PC-3 (cell line): Measurements from ENCODE around the gene AFF1. TPM values are rescaled to one million over a fixed set of nuclear protein-coding genes. Genes with fewer than 3 reads are reported as not detected.

Experiments
- ATAC-seq: fragments of 200-7000 bp; cut with Tn5 transposase; 2 replicates; pipeline ENCODE4 v1.9.1; 2020; ENCODE audit warnings: mild to moderate bottlenecking, moderate library complexity
- Bru-seq: library from RNA; stranded (reverse); fragments of 400-500 nt; gene quantifications from one replicate; lab custom pipeline; 2021; lab: Mats Ljungman, UMichigan
- BruChase-seq, 2 experiments: library from RNA; stranded (reverse); fragments of 400-500 nt; gene quantifications; one replicate each; lab custom pipeline; 2021; lab: Mats Ljungman, UMichigan
- BruUV-seq: library from RNA; stranded (reverse); fragments of 400-500 nt; replicated peaks from 2 replicates; lab custom pipeline; 2021; lab: Mats Ljungman, UMichigan
- CTCF ChIA-PET: fragments of 300-600 bp; sonication (Branson Sonifier 250); formaldehyde crosslinking; loops from one replicate; lab custom pipeline; 2022; ENCODE audit warnings: antibody characterized with exemption; lab: Charles Lee
- POLR2A ChIA-PET: fragments of 300-600 bp; sonication (Branson Sonifier 250); formaldehyde crosslinking; loops from one replicate; lab custom pipeline; 2022; ENCODE audit warnings: antibody characterized with exemption; ENCODE audit not compliant: unreplicated experiment; lab: Charles Lee
- DNase-seq: peaks from one replicate; pipeline ENCODE4 v3.0.0-alpha.2; 2015
- H2AFZ ChIP-seq: fragments of 300-600 bp; sonication (generic); 2 replicates; pipeline ENCODE4 v1.6.0; 2016; ENCODE audit warnings: antibody characterized with exemption, low read length
- H3F3A ChIP-seq: fragments of 300-600 bp; sonication (generic); one replicate; pipeline ENCODE4 v1.6.0; 2017; ENCODE audit warnings: antibody characterized with exemption, low read length, control low read depth, mild to moderate bottlenecking; ENCODE audit not compliant: unreplicated experiment
- H3K27ac ChIP-seq: fragments of 300-600 bp; sonication (generic); 2 replicates; pipeline ENCODE4 v1.5.1; 2016; ENCODE audit warnings: mild to moderate bottlenecking, low read length
- H3K27me3 ChIP-seq: fragments of 300-600 bp; sonication (generic); 2 replicates; pipeline ENCODE4 v1.6.1; 2016; ENCODE audit warnings: low read length, mixed read lengths
- H3K36me3 ChIP-seq: fragments of 300-600 bp; sonication (generic); 2 replicates; pipeline ENCODE4 v1.6.1; 2016; ENCODE audit warnings: low read depth, mixed run types, low read length, mixed read lengths
- H3K4me1 ChIP-seq: fragments of 300-600 bp; sonication (generic); 2 replicates; pipeline ENCODE4 v1.5.1; 2016; ENCODE audit warnings: low read length; ENCODE audit not compliant: insufficient read depth
- H3K4me2 ChIP-seq: fragments of 300-600 bp; sonication (generic); 2 replicates; pipeline ENCODE4 v1.6.0; 2016; ENCODE audit warnings: low read length
- H3K4me3 ChIP-seq: fragments of 300-600 bp; sonication (generic); 2 replicates; pipeline ENCODE4 v1.5.1; 2016; ENCODE audit warnings: mild to moderate bottlenecking, low read length, mixed read lengths
- H3K79me2 ChIP-seq: fragments of 300-600 bp; sonication (generic); 2 replicates; pipeline ENCODE4 v1.6.1; 2017; ENCODE audit warnings: low read length, mixed read lengths
- H3K9ac ChIP-seq: fragments of 300-600 bp; sonication (generic); 2 replicates; pipeline ENCODE4 v1.6.0; 2016; ENCODE audit warnings: mild to moderate bottlenecking, low read length
- H3K9me2 ChIP-seq: fragments of 300-600 bp; sonication (generic); replicated peaks from 2 replicates; pipeline ENCODE4 v1.6.1; 2016; ENCODE audit warnings: mixed run types, low read length, mixed read lengths
- H3K9me3 ChIP-seq: fragments of 300-600 bp; sonication (generic); 2 replicates; pipeline ENCODE4 v1.6.1; 2016; ENCODE audit warnings: low read length, mixed read lengths
- H4K20me1 ChIP-seq: fragments of 300-600 bp; sonication (generic); 2 replicates; pipeline ENCODE4 v1.6.1; 2016; ENCODE audit warnings: low read length, mixed read lengths
- CTCF ChIP-seq: fragments of 300-600 bp; sonication (generic); conservative IDR thresholded peaks from 2 replicates; pipeline ENCODE4 v1.5.1; 2017; ENCODE audit warnings: antibody characterized with exemption, low read depth, mild to moderate bottlenecking, low read length
- EZH2 ChIP-seq: fragments of 300-600 bp; sonication (generic); IDR thresholded peaks from one replicate; pipeline ENCODE4 v1.6.1; 2017; ENCODE audit warnings: antibody characterized with exemption, mild to moderate bottlenecking, low read length; ENCODE audit not compliant: unreplicated experiment
- EZH2phosphoT487 ChIP-seq: fragments of 300-600 bp; sonication (generic); IDR thresholded peaks from 2 replicates; pipeline ENCODE4 v1.6.1; 2018; ENCODE audit warnings: mild to moderate bottlenecking, antibody characterized with exemption, low read length, borderline replicate concordance
- intact Hi-C: fragments of 100-400 bp; cut with micrococcal nuclease; formaldehyde crosslinking; loops from 2 replicates; pipeline ENCODE4 v1.9.0; 2023
- long read RNA-seq: library from polyadenylated mRNA; unstranded; transcript quantifications from one replicate; pipeline ENCODE4 v2.0.0, GENCODE V29; 2021; ENCODE audit not compliant: unreplicated experiment
- total RNA-seq: library from RNA; depleted of rRNA; stranded (reverse); fragments of >200 nt; gene quantifications from 2 replicates; pipeline ENCODE4 v1.2.3, GENCODE V29; 2014; rRNA removed

Gene AFF1, protein sequence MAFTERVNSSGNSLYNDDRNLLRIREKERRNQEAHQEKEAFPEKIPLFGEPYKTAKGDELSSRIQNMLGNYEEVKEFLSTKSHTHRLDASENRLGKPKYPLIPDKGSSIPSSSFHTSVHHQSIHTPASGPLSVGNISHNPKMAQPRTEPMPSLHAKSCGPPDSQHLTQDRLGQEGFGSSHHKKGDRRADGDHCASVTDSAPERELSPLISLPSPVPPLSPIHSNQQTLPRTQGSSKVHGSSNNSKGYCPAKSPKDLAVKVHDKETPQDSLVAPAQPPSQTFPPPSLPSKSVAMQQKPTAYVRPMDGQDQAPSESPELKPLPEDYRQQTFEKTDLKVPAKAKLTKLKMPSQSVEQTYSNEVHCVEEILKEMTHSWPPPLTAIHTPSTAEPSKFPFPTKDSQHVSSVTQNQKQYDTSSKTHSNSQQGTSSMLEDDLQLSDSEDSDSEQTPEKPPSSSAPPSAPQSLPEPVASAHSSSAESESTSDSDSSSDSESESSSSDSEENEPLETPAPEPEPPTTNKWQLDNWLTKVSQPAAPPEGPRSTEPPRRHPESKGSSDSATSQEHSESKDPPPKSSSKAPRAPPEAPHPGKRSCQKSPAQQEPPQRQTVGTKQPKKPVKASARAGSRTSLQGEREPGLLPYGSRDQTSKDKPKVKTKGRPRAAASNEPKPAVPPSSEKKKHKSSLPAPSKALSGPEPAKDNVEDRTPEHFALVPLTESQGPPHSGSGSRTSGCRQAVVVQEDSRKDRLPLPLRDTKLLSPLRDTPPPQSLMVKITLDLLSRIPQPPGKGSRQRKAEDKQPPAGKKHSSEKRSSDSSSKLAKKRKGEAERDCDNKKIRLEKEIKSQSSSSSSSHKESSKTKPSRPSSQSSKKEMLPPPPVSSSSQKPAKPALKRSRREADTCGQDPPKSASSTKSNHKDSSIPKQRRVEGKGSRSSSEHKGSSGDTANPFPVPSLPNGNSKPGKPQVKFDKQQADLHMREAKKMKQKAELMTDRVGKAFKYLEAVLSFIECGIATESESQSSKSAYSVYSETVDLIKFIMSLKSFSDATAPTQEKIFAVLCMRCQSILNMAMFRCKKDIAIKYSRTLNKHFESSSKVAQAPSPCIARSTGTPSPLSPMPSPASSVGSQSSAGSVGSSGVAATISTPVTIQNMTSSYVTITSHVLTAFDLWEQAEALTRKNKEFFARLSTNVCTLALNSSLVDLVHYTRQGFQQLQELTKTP
- total RNA-seq (8.1 and 9.4 TPM in 2 replicates), Bru-seq, nascent RNA (percentile 73 among the genes with signal in this experiment), BruChase-seq, experiment 1, labeled RNA remaining after a 6-hour chase (percentile 65 among the genes with signal in this experiment), BruChase-seq, experiment 2, labeled RNA remaining after a 2-hour chase (percentile 64 among the genes with signal in this experiment)
- long read RNA-seq, partial matches to known transcripts, result 4 of 16 reads
- long read RNA-seq, other reads (novel, unspliced or antisense), result 12 of 16 reads

GRCh38 chr4:86934771-86935565 is at the start of gene AFF1:
TSS of gene AFF1 (plus strand) at chr4:86935011. CDS start at chr4:86948534, 13,523 bp downstream.
- Histone ChIP-seq H3F3A (no peaks in the 10 kb centered on the region), H3K9me2 (no peaks in the 10 kb centered on the region), H3K9ac (peak within 1 kb of the TSS; percentile 84), H3K79me2 (peaks cover 37% of the 10 kb centered on the region), H3K4me2 (peak within 1 kb of the TSS; percentile 98), H3K4me1 (peaks cover 29% of the 10 kb centered on the region), H2AFZ (peak within 1 kb of the TSS; percentile 80), H3K27ac (peak within 1 kb of the TSS; percentile 87), H3K4me3 (peak within 1 kb of the TSS; percentile 83), H3K27me3 (no peaks in the 10 kb centered on the region), H3K36me3 (no peaks in the 10 kb centered on the region), H4K20me1 (no peaks in the 10 kb centered on the region), H3K9me3 (no peaks in the 10 kb centered on the region)
- no TSS peak for BruUV-seq
- ChIA-PET CTCF (interaction anchor here (0.6 to 1.3 kb wide), 5 partner anchors 12 to 282 kb away, joined by 3 to 9 read pairs (median 5); no protein-coding TSS in a partner anchor), POLR2A (interaction anchor here (0.6 to 1.6 kb wide), 11 partner anchors 10 to 1968 kb away, joined by 3 to 15 read pairs (median 6); partner anchors contain the start of gene PTPN13)
- DNase-seq (peak; percentile 89), ATAC-seq (peak; percentile 70)
- intact Hi-C loops, result loop anchor here (1.0 to 5.0 kb wide), 3 partner anchors 71 to 157 kb away; no protein-coding TSS in a partner anchor
- TF ChIP-seq EZH2 (no peak), CTCF (no peak), EZH2phosphoT487 (no peak)

DNA sequence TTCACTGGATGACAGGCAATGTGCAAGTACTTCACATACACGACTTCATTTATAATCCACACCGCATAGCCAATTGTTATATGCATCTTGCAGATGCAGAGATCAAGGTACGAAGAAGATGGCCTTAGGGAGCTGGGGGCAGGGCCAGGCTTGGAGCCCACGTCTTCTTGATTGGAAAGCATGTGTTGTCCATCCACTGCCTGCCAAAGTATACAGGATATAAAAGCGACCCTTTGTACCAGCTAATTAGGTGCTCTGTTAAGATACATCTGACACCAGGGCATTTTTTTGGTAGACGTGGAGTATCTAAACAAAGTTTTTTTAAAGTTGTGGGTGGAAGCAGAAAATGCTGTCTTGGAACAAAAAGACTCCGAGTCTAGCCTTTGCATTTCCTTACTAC is 44.0 kb upstream of the AFF1 start:
- BruUV-seq, result no TSS peak
- TF ChIP-seq EZH2, result no peak
- TF ChIP-seq CTCF, result no peak
- TF ChIP-seq EZH2phosphoT487, result no peak
- CTCF ChIA-PET, result no interaction called here

More for the DNA sequence above, 44.0 kb upstream of the AFF1 start:
- Histone ChIP-seq H3K4me1 (peaks cover 29% of the 10 kb centered on the region), H3F3A (no peaks in the 10 kb centered on the region), H3K9me3 (no peaks in the 10 kb centered on the region), H4K20me1 (no peaks in the 10 kb centered on the region), H3K4me2 (peak overlapping the region; percentile 94), H3K27ac (peak overlapping the region; percentile 87), H3K27me3 (no peaks in the 10 kb centered on the region), H3K36me3 (no peaks in the 10 kb centered on the region), H3K4me3 (peak overlapping the region; percentile 78), H3K9ac (peak overlapping the region; percentile 94), H3K9me2 (no peaks in the 10 kb centered on the region), H2AFZ (peak overlapping the region; percentile 84), H3K79me2 (no peaks in the 10 kb centered on the region)
- peak; percentile 8 for DNase-seq
- ATAC-seq, result no peak
- intact Hi-C loops, result loop anchor here (1.0 to 10.0 kb wide), 2 partner anchors 59 to 216 kb away; no protein-coding TSS in a partner anchor
- POLR2A ChIA-PET, result no interaction called here
